Loucy (cell line): ENCODE measurements around the gene SYT2.

Experiments
- CTCF ChIP-seq: fragments of 200-600 bp; sonication (generic); conservative IDR thresholded peaks from 2 replicates; pipeline ENCODE4 v1.5.1; 2014; ENCODE audit warnings: mild to moderate bottlenecking, antibody characterized with exemption, low read length
- EZH2phosphoT487 ChIP-seq: fragments of 200-600 bp; IDR thresholded peaks from 2 replicates; pipeline ENCODE4 v1.6.1; 2018; ENCODE audit warnings: antibody characterized with exemption, mild to moderate bottlenecking, moderate library complexity, borderline replicate concordance

GRCh38 chr1:202698276-202698675 is 12.0 kb downstream of the SYT2 start:
- TF ChIP-seq CTCF: no peak
- no peak for TF ChIP-seq EZH2phosphoT487
